ENCODE measurements around the gene LCN10. TPM values are rescaled to one million over a fixed set of nuclear protein-coding genes. Genes with fewer than 3 reads are reported as not detected.

Gene LCN10
- total RNA-seq, 1 experiment from 2014 or later: not detected

DNA sequence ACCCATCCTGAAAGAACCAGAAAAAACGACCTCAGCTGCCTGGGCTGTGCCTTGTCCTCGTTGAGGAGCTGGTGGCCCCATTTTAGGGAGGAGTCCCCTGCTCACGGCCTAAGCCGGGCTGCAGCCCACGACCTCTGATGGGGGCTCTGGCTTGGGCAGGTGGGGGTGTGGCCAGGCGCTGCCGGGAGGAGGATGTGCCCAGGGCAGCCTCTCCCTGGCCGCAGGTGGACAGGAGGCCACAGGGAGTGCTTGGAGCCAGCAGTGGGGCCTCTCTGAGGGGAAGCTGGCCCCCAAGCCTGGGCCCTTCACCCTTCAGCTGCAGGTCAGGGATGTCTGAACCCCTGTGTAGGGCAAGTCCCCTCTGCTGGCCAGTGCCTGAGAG, 27.9 kb downstream of the LCN10 start:
- ChIA-PET CTCF (interaction anchor here (1.8 kb wide), 1 partner anchor 13 kb away, joined by 4 read pairs; no protein-coding TSS in a partner anchor), POLR2A (interaction anchor here (1.2 kb wide), 1 partner anchor 13 kb away, joined by 5 read pairs; no protein-coding TSS in a partner anchor)
- BruUV-seq (replicated peaks): no TSS peak
- Mint-ChIP-seq H3K27ac (ENCODE audit: unreplicated experiment) (no peak overlapping the region), H3K9me3 (ENCODE audit: unreplicated experiment) (no peaks in the 10 kb centered on the region), H3K27me3 (ENCODE audit: insufficient read depth, unreplicated experiment) (no peaks in the 10 kb centered on the region), H3K4me3 (ENCODE audit: unreplicated experiment) (peak overlapping the region; percentile 66), H3K36me3 (ENCODE audit: insufficient read depth, unreplicated experiment) (peaks cover 7% of the 10 kb centered on the region), H3K4me1 (ENCODE audit: low read depth, unreplicated experiment) (peaks cover 6% of the 10 kb centered on the region)
- no peaks in the 10 kb centered on the region for H3K27me3 ChIP-seq (replicated peaks; ENCODE audit: control insufficient read depth, insufficient read depth, low read length)
- peaks cover 11% of the 10 kb centered on the region for H3K4me1 ChIP-seq
- H3K36me3 ChIP-seq (ENCODE audit: control insufficient read depth, insufficient read depth, low read length): peaks cover 2% of the 10 kb centered on the region
- no peaks in the 10 kb centered on the region for H3K9me3 ChIP-seq
- intact Hi-C loops (cut with micrococcal nuclease; ENCODE audit: unreplicated experiment): no loop called here
- no peak overlapping the region for H3K4me3 ChIP-seq (ENCODE audit: low read depth, low read length)
- TF ChIP-seq, protein P1, sequence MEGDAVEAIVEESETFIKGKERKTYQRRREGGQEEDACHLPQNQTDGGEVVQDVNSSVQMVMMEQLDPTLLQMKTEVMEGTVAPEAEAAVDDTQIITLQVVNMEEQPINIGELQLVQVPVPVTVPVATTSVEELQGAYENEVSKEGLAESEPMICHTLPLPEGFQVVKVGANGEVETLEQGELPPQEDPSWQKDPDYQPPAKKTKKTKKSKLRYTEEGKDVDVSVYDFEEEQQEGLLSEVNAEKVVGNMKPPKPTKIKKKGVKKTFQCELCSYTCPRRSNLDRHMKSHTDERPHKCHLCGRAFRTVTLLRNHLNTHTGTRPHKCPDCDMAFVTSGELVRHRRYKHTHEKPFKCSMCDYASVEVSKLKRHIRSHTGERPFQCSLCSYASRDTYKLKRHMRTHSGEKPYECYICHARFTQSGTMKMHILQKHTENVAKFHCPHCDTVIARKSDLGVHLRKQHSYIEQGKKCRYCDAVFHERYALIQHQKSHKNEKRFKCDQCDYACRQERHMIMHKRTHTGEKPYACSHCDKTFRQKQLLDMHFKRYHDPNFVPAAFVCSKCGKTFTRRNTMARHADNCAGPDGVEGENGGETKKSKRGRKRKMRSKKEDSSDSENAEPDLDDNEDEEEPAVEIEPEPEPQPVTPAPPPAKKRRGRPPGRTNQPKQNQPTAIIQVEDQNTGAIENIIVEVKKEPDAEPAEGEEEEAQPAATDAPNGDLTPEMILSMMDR (IDR thresholded peaks at IDR 0.05; ENCODE audit: insufficient read depth in 1 of 2, low read depth in 1 of 2, low read length in 1 of 2, severe bottlenecking in 1 of 2, unreplicated experiment in 1 of 2): no peak
- DNase-seq: no peak

DNA sequence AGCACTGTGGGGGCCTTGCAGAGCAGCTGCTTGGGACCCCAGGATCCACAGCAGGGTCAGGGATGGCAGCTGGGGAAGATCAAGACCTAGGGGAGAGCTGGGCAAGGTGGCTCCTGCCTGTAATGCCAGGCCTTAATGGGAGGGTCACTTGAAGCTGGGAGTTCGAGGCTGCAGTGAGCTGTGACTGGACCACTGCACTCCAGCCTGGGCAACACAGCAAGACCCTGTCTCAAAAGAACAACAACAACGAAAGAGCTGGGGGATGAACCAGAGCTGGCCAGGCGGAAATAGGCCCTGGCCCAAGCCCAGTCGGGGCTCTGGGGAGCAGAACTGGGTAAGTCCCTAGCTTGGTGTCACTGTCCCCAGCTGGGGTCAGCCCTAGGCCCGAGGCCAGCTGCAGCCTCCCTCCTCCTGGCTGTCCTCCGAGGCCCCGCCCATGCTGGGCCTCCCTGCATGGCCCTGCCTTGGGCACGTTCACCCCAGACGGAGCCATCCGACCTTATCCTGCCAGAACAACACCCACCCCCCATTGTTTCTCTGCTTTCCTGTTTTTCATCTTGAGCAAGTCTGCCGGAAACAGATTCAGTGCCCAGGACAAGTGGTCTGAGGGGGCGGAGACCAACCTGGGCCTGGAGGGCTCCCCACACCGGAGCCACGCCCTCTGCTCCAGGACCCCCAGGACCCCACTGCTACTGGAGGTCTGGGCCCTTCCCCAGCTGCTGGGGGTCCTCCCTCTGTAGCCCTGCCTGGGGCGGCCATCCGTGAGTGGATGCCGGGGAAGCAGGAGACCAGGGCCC, 28.4 kb downstream of the LCN10 start:
- TF ChIP-seq, protein P1 (IDR thresholded peaks at IDR 0.05; ENCODE audit: insufficient read depth in 1 of 2, low read depth in 1 of 2, low read length in 1 of 2, severe bottlenecking in 1 of 2, unreplicated experiment in 1 of 2): no peak
- POLR2A ChIA-PET: interaction anchor here (1.2 kb wide), 1 partner anchor 14 kb away, joined by 5 read pairs; no protein-coding TSS in a partner anchor
- CTCF ChIA-PET: interaction anchor here (1.8 kb wide), 1 partner anchor 13 kb away, joined by 4 read pairs; no protein-coding TSS in a partner anchor
- Histone ChIP-seq H3K4me1 (peaks cover 11% of the 10 kb centered on the region), H3K4me3 (ENCODE audit: low read depth, low read length) (no peak overlapping the region; the same call in 1 of the 2 replicates), H3K27me3 (replicated peaks; ENCODE audit: control insufficient read depth, insufficient read depth, low read length) (no peaks in the 10 kb centered on the region), H3K36me3 (ENCODE audit: control insufficient read depth, insufficient read depth, low read length) (peaks cover 2% of the 10 kb centered on the region), H3K9me3 (no peaks in the 10 kb centered on the region)
- intact Hi-C loops (cut with micrococcal nuclease; ENCODE audit: unreplicated experiment): no loop called here
- Mint-ChIP-seq H3K4me1 (ENCODE audit: low read depth, unreplicated experiment) (peaks cover 6% of the 10 kb centered on the region), H3K27ac (ENCODE audit: unreplicated experiment) (no peak overlapping the region), H3K4me3 (ENCODE audit: unreplicated experiment) (peak overlapping the region; percentile 66), H3K9me3 (ENCODE audit: unreplicated experiment) (no peaks in the 10 kb centered on the region), H3K36me3 (ENCODE audit: insufficient read depth, unreplicated experiment) (peaks cover under 1% of the 10 kb centered on the region), H3K27me3 (ENCODE audit: insufficient read depth, unreplicated experiment) (no peaks in the 10 kb centered on the region)
- BruUV-seq (replicated peaks): TSS peak; percentile 21
- DNase-seq: peak in 1 of 2 experiments; percentile 39

DNA sequence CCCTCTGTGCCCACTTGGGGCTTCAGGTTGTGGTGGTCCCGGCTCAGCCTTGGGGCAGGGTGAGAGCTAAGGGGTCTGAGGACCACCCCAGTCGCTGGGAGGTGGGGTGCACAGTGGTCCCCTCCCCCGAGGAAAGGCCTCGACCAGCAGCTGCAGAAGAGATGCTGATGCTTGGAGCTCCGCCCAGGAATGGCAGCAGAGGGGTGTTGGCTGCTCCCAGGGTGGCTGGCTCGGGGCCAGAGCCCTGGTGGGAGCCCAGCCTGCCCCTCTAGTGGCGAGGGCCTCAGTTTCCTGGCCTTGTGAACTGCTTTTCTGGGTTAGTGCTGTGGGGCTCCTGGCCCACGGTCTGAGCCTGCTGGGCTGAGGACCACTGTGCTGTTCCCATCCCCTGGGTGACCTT, 29.2 kb downstream of the LCN10 start:
- BruUV-seq (replicated peaks): no TSS peak
- intact Hi-C loops (cut with micrococcal nuclease; ENCODE audit: unreplicated experiment): no loop called here
- peaks cover 7% of the 10 kb centered on the region for H3K4me1 Mint-ChIP-seq (ENCODE audit: low read depth, unreplicated experiment)
- POLR2A ChIA-PET: interaction anchor here (0.6 to 1.1 kb wide), 2 partner anchors 15 to 17 kb away, joined by 3 read pairs; no protein-coding TSS in a partner anchor
- H3K4me1 ChIP-seq: peaks cover 11% of the 10 kb centered on the region
- TF ChIP-seq, protein P1 (IDR thresholded peaks at IDR 0.05; ENCODE audit: insufficient read depth in 1 of 2, low read depth in 1 of 2, low read length in 1 of 2, severe bottlenecking in 1 of 2, unreplicated experiment in 1 of 2): no peak
- H3K4me3 ChIP-seq (ENCODE audit: low read depth, low read length): peak overlapping the region; percentile 85
- H3K27me3 ChIP-seq (replicated peaks; ENCODE audit: control insufficient read depth, insufficient read depth, low read length): no peaks in the 10 kb centered on the region
- H3K27me3 Mint-ChIP-seq (ENCODE audit: insufficient read depth, unreplicated experiment): no peaks in the 10 kb centered on the region
- no peak overlapping the region for H3K27ac Mint-ChIP-seq (ENCODE audit: unreplicated experiment)
- DNase-seq: no peak
- peak overlapping the region; percentile 66 for H3K4me3 Mint-ChIP-seq (ENCODE audit: unreplicated experiment)
- peaks cover 2% of the 10 kb centered on the region for H3K36me3 ChIP-seq (ENCODE audit: control insufficient read depth, insufficient read depth, low read length)
- CTCF ChIA-PET: interaction anchor here (0.6 kb wide), 1 partner anchor 12 kb away, joined by 4 read pairs; no protein-coding TSS in a partner anchor
- no peaks in the 10 kb centered on the region for H3K9me3 ChIP-seq
- H3K9me3 Mint-ChIP-seq (ENCODE audit: unreplicated experiment): no peaks in the 10 kb centered on the region
- no peaks in the 10 kb centered on the region for H3K36me3 Mint-ChIP-seq (ENCODE audit: insufficient read depth, unreplicated experiment)
